ENCODE results near the gene CDKL4. TPM values are rescaled to one million over a fixed set of nuclear protein-coding genes. Genes with fewer than 3 reads are reported as not detected.
A peak's percentile ranks its signal among the peaks of the same experiment; 100 is the strongest.

The CDKL4 gene
- total and polyA plus RNA-seq, 2 of the 13 experiments (the other 11 are each of a cell fraction or from before 2014, with no cell fraction given) = 0.29 to 0.50 TPM

DNA sequence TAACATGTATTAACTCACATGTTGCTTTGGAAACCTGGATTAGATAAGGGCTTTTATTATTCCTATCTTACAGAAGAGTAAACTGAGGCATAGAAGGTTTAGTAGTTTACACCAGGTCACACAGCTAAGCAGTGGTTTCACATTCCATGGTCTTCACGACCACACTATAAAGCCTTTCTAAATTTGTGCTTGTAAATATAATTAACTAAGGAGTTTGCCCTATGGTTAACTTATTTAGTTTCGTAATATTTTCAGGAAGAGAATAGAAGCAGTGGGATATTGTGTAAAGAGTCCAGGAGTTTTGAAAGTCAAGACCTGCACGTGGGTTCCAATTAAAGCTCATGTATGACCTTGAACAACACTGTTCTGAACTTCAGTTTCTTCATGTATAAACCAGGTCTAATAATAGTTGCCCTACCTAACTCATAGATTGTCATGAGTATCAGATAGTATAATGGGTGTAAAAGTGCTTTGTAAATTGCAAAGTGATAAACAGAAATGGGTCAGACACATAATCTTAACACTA, 103.4 kb downstream of the CDKL4 start (continued):
- TF ChIP-seq, protein P1, sequence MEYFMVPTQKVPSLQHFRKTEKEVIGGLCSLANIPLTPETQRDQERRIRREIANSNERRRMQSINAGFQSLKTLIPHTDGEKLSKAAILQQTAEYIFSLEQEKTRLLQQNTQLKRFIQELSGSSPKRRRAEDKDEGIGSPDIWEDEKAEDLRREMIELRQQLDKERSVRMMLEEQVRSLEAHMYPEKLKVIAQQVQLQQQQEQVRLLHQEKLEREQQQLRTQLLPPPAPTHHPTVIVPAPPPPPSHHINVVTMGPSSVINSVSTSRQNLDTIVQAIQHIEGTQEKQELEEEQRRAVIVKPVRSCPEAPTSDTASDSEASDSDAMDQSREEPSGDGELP (IDR thresholded peaks at IDR 0.05; ENCODE audit: borderline replicate concordance, low read depth) = no peak
- TF ChIP-seq HDAC6 (IDR thresholded peaks at IDR 0.05; ENCODE audit: low read depth, low read length) (no peak), ERF (CRISPR knock-in tag; IDR thresholded peaks at IDR 0.05) (peak; percentile 61; the same call in 1 of the 2 replicates), ARNTL (CRISPR knock-in tag; IDR thresholded peaks at IDR 0.05) (peak; percentile 66; the same call in 1 of the 2 replicates), TAF15 (IDR thresholded peaks at IDR 0.05; ENCODE audit: low read depth, low read length, poor library complexity, severe bottlenecking) (no peak), ZNF562 (CRISPR knock-in tag; IDR thresholded peaks at IDR 0.05; ENCODE audit: borderline replicate concordance) (no peak), TARDBP (CRISPR knock-in tag; IDR thresholded peaks at IDR 0.05) (no peak; the same call in 1 of the 2 replicates), TCF7 (IDR thresholded peaks at IDR 0.05; ENCODE audit: low read depth) (peak; percentile 56), ZNF660 (CRISPR knock-in tag; IDR thresholded peaks at IDR 0.05; ENCODE audit: borderline replicate concordance, low read depth) (no peak), MATR3 (CRISPR knock-in tag; IDR thresholded peaks at IDR 0.05) (no peak), ZNF282 (IDR thresholded peaks at IDR 0.05; ENCODE audit: partially characterized antibody) (no peak), KLF6 (CRISPR knock-in tag; IDR thresholded peaks at IDR 0.05) (0 out of 2 replicates have a peak, but pooled peaks have one; percentile 65), ZNF557 (CRISPR knock-in tag; IDR thresholded peaks at IDR 0.05) (no peak), HIVEP1 (CRISPR knock-in tag; IDR thresholded peaks at IDR 0.05) (no peak)
- TF ChIP-seq, protein P2, sequence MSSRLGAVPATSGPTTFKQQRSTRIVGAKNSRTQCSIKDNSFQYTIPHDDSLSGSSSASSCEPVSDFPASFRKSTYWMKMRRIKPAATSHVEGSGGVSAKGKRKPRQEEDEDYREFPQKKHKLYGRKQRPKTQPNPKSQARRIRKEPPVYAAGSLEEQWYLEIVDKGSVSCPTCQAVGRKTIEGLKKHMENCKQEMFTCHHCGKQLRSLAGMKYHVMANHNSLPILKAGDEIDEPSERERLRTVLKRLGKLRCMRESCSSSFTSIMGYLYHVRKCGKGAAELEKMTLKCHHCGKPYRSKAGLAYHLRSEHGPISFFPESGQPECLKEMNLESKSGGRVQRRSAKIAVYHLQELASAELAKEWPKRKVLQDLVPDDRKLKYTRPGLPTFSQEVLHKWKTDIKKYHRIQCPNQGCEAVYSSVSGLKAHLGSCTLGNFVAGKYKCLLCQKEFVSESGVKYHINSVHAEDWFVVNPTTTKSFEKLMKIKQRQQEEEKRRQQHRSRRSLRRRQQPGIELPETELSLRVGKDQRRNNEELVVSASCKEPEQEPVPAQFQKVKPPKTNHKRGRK (CRISPR knock-in tag; IDR thresholded peaks at IDR 0.05) = no peak
- TF ChIP-seq, protein P3, sequence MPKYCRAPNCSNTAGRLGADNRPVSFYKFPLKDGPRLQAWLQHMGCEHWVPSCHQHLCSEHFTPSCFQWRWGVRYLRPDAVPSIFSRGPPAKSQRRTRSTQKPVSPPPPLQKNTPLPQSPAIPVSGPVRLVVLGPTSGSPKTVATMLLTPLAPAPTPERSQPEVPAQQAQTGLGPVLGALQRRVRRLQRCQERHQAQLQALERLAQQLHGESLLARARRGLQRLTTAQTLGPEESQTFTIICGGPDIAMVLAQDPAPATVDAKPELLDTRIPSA (CRISPR knock-in tag; IDR thresholded peaks at IDR 0.05; ENCODE audit: borderline replicate concordance) = no peak
- TF ChIP-seq, protein P4, sequence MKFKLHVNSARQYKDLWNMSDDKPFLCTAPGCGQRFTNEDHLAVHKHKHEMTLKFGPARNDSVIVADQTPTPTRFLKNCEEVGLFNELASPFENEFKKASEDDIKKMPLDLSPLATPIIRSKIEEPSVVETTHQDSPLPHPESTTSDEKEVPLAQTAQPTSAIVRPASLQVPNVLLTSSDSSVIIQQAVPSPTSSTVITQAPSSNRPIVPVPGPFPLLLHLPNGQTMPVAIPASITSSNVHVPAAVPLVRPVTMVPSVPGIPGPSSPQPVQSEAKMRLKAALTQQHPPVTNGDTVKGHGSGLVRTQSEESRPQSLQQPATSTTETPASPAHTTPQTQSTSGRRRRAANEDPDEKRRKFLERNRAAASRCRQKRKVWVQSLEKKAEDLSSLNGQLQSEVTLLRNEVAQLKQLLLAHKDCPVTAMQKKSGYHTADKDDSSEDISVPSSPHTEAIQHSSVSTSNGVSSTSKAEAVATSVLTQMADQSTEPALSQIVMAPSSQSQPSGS (CRISPR knock-in tag; IDR thresholded peaks at IDR 0.05) = 0 out of 2 replicates have a peak, but pooled peaks have one; percentile 36
- TF ChIP-seq, protein P5, sequence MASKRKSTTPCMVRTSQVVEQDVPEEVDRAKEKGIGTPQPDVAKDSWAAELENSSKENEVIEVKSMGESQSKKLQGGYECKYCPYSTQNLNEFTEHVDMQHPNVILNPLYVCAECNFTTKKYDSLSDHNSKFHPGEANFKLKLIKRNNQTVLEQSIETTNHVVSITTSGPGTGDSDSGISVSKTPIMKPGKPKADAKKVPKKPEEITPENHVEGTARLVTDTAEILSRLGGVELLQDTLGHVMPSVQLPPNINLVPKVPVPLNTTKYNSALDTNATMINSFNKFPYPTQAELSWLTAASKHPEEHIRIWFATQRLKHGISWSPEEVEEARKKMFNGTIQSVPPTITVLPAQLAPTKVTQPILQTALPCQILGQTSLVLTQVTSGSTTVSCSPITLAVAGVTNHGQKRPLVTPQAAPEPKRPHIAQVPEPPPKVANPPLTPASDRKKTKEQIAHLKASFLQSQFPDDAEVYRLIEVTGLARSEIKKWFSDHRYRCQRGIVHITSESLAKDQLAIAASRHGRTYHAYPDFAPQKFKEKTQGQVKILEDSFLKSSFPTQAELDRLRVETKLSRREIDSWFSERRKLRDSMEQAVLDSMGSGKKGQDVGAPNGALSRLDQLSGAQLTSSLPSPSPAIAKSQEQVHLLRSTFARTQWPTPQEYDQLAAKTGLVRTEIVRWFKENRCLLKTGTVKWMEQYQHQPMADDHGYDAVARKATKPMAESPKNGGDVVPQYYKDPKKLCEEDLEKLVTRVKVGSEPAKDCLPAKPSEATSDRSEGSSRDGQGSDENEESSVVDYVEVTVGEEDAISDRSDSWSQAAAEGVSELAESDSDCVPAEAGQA (IDR thresholded peaks at IDR 0.05; ENCODE audit: low read depth) = no peak
- TF ChIP-seq, protein P5 (CRISPR knock-in tag; IDR thresholded peaks at IDR 0.05; ENCODE audit: borderline replicate concordance) = no peak

Data from HepG2 (cell line).